Astrocyte of the spinal cord (primary cell): ENCODE results near the gene JTB.
"Not testable (repeated sequence)": the region's sequence is repeated elsewhere in the genome, so short reads cannot be mapped to it uniquely, and the experiment has no call there.

ENCODE experiments used
- DNase-seq: peaks from one replicate; pipeline ENCODE4 v3.0.0; 2011; ENCODE audit warnings: low read depth, low spot score
- H3K4me3 ChIP-seq: 2 replicates; pipeline ENCODE4 v1.5.1; 2011; ENCODE audit warnings: low read depth, mild to moderate bottlenecking, low read length, moderate library complexity
- in situ Hi-C: cut with HindIII; loops from 2 replicates; pipeline ENCODE4 v1.10.0; 2017; ENCODE audit warnings: low sequenced_read_pairs
- TF ChIP-seq, protein P1 (sequence below): IDR thresholded peaks from 2 replicates; pipeline ENCODE4 v1.5.1; 2012; ENCODE audit warnings: low read depth, mild to moderate bottlenecking, low read length, inconsistent platforms

Gene JTB

DNA sequence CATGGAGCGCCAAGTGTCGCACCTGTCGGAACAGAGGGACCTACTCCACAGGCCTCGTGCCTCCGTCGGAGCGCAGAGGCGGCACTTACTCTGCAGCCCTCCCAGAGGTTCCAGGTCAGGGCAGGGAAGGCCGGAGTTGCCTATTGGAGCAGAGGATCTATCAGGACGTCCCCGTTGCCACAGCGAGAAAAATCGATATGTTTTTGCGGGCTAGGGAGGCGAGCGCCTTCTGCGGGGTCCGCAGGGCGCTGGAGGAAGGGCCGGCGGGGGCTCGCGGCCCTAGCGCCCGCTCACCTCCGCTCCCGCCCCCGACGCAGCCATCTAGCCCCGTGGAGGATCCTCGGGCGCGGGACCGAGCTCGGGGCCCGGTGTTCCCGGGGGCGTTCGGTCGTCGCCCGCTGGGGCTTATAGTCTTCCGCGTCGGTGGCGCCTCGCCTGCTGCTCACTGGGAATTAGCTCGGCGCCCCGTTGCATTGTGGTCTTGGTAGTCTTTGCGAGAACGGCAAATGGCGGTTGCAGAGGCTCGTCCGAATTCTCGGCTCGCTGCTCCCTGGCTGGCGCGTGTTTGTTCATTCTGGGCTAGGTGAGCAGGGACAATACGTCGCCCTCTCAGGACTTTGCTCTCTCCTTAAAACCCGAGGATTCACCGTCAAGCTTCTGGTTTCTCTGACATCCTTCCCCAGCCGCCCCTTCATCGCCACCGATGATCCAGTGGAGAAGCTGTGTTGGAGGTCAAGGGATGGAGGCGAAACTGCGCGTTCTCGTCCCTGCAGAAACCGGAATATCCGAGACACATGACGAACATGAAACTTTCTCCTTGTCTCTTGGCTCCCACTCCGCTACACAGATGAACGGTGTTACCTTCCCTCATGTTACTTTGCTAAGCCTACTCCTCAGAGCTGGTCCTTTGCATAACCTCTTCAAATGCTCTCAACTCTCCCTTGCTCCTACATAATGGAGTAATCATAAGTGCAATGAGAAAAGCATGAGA, at the start of gene JTB:
Gene JTB, minus strand, starts transcription at position 425 of the 991 bp plus-strand sequence. Its CDS starts 422 bp downstream, at position 3.
- TF ChIP-seq, protein P1, sequence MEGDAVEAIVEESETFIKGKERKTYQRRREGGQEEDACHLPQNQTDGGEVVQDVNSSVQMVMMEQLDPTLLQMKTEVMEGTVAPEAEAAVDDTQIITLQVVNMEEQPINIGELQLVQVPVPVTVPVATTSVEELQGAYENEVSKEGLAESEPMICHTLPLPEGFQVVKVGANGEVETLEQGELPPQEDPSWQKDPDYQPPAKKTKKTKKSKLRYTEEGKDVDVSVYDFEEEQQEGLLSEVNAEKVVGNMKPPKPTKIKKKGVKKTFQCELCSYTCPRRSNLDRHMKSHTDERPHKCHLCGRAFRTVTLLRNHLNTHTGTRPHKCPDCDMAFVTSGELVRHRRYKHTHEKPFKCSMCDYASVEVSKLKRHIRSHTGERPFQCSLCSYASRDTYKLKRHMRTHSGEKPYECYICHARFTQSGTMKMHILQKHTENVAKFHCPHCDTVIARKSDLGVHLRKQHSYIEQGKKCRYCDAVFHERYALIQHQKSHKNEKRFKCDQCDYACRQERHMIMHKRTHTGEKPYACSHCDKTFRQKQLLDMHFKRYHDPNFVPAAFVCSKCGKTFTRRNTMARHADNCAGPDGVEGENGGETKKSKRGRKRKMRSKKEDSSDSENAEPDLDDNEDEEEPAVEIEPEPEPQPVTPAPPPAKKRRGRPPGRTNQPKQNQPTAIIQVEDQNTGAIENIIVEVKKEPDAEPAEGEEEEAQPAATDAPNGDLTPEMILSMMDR, result no peak
- peak; percentile 79 for DNase-seq
- H3K4me3 ChIP-seq, result peak within 1 kb of the TSS; percentile 89
- in situ Hi-C loops, result no loop called here

DNA sequence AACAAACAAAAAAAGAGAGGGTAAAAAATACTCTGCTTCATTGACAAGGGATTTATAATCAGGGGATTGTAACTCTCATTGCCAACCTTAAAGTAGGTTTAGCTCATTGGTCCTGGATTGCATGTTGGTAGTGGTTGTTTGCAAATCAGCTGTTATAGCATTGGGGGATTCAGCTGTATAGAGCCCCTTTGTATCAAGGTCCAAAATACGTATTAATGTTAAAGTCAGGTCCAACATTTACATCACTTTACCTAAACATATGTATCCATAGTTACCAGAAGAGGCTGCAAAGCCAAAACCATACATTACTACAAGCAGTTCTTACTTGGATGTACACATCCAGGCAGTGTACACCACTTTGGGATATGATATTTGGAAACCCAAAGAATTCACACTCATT, 42.5 kb upstream of the JTB start:
- no peak overlapping the region for H3K4me3 ChIP-seq
- in situ Hi-C loops, result no loop called here
- DNase-seq, result no peak
- TF ChIP-seq, protein P1, result no peak

DNA sequence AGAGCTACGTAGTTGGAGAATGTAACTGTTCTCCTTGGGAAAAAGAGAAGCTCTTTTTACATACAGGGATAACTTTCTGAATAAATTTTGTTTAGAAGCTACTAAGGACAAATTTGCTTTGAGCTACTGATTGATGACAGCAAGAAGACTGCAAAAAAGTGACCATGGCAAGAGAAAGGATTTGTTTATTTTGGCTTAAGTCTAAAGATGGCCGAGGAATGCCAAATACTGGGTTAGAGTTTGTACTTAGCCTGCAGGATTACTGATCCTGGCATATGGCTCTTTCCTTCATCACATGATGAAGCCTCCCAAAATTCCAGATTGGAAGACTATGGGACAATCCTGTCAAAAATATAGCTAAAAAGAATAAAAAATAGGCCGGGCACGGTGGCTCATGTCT, 41.8 kb upstream of the JTB start:
- in situ Hi-C loops, result no loop called here
- H3K4me3 ChIP-seq, result no peak overlapping the region
- no peak for DNase-seq
- TF ChIP-seq, protein P1, result no peak

DNA sequence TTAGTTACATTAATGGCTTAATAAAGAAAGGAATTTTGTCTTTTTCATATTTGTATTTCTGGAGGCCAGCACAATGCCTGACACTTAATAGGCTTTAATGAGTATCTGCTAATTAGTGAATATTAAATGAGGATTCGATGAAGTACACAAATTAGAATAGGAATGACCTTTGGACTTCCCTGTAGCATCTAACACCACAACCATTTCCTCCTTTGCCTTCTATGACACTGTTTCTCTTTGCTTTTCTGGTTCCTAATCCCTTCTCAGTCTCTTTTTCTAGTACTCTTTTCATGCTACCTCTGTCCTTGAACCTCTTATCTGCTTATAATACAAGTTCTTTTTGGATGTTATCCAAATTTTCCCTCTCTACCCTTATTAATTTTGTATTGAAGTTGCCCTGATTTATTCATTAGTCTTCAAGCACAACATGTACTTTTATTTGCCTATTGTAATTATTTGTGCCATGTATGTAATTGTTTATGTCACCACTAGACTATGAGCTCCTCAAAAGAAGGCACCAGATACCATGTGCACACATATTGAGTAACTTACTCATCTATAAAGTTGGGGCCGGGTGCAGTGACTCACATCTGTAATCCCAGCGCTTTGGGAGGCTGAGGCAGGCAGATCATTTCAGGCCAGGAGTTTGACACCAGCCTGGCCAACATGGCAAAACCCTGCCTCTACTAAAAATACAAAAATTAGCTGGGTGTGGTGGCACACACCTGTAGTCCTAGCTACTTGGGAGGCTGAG, 36.9 kb upstream of the JTB start:
- DNase-seq, result peak; percentile 19
- TF ChIP-seq, protein P1, result no peak
- no peak overlapping the region for H3K4me3 ChIP-seq
- in situ Hi-C loops, result no loop called here

DNA sequence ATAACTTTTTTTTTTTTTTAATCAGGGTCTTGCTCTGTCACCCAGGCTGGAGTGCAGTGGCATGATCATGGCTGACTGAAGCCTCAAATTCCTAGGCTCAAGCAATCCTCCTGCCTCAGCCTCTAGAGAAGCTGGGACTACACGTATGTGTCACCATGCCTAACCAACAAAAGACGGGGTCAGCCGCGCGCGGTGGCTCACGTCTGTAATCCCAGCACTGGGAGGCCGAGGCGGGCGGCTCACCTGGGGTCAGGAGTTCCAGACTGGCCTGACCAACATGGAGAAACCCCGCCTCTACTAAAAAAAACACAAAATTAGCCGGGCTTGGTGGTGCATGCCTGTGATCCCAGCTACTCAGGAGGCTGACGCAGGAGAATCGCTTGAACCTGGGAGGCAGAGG, 35.1 kb upstream of the JTB start:
- in situ Hi-C loops, DNase-seq, H3K4me3 ChIP-seq: not testable (repeated sequence)

DNA sequence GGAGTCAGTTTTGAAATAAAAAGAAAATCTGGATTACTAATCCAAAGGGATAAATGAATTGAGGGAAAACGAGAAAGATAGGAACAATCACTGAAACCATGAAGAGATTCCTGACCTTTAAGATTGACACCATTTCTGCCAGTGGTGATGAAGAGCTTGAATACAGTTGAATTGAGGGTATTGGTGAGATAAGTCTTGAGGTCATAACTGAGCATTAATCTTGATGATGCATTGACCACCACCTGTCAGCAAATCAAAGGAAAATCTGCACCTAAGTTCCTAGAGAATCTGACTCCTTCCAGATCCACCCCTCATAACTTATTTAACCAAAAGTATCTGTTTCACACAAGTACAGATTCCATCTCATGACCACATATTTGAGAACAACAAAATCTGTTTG, 34.7 kb upstream of the JTB start:
- TF ChIP-seq, protein P1, result no peak
- no peak for DNase-seq
- in situ Hi-C loops, result no loop called here
- no peak overlapping the region for H3K4me3 ChIP-seq
